GM23248 (cell line): ENCODE results near the gene PTPRD.

Experiments
- EZH2 ChIP-seq: fragments of 200-600 bp; sonication (generic); IDR thresholded peaks from 2 replicates; pipeline ENCODE4 v1.6.1; 2018; ENCODE audit warnings: antibody characterized with exemption, mild to moderate bottlenecking; ENCODE audit not compliant: insufficient read depth, poor library complexity, severe bottlenecking
- EZH2phosphoT487 ChIP-seq: fragments of 200-600 bp; sonication (generic); IDR thresholded peaks from 2 replicates; pipeline ENCODE4 v1.6.1; 2018; ENCODE audit warnings: antibody characterized with exemption, moderate library complexity, mild to moderate bottlenecking, low read depth; ENCODE audit not compliant: insufficient read depth

DNA sequence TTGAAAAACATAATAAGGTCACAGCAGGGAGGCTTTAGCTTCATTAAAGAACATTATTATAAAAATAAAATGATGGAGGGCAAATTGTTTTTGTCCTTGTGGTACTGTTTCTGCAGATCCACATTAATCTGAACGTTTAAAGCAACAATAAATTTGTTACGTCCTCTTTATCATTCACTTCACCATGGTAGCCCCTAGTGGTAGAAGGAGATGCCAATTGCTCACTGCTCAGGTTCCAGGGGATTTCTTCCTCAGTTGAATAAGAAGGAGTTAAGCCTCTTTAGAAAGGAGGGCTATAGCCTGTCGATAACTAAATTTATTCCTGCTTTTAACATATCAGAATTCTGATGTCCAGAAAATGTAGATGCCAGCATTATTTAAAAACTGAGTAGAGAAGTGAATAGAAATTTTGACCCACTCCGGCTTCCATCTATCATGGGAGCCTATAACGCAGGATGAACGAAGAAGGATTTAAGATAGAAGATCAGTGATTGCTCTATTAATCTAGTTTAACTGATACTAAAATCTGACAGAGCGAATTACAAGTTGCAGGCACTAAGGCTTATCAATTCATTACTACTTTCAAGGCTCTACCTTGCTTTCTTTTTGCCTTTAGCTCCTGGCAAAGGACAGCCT is 692.3 kb downstream of the PTPRD start:
- no peak for TF ChIP-seq EZH2
- no peak for TF ChIP-seq EZH2phosphoT487
